Fibroblast of the aortic adventitia (primary cell): ENCODE results near the gene SPOP. TPM values are rescaled to one million over a fixed set of nuclear protein-coding genes. Genes with fewer than 3 reads are reported as not detected.
A peak's percentile ranks its signal among the peaks of the same experiment; 100 is the strongest.

Experiments
- DNase-seq: peaks from one replicate; pipeline ENCODE4 v3.0.0-alpha.2; 2010; ENCODE audit warnings: low read depth
- H3K4me3 ChIP-seq: 2 replicates; pipeline ENCODE4 v1.5.1; 2011; ENCODE audit warnings: low read depth, mild to moderate bottlenecking, control low read depth, low read length, moderate library complexity
- CTCF ChIP-seq: IDR thresholded peaks from 2 replicates; pipeline ENCODE4 v1.5.1; 2011; ENCODE audit warnings: mild to moderate bottlenecking, low read length, control low read depth, inconsistent platforms; ENCODE audit not compliant: insufficient read depth
- total RNA-seq: library from RNA; depleted of rRNA; stranded (reverse); fragments of >200 nt; gene quantifications from 2 replicates; pipeline ENCODE4 v1.2.3, GENCODE V29; 2012; ENCODE audit warnings: low replicate concordance

SPOP gene
- total RNA-seq, 1 donor = 46.1 TPM

- TF ChIP-seq CTCF = no peak
These were observed 17.9 kb upstream of the SPOP start for GRCh38 chr17:49695698-49696232.

GRCh38 chr17:49694847-49695697, 17.2 kb upstream of the SPOP start:
- peak; percentile 91 for TF ChIP-seq CTCF
- peak; percentile 45 for DNase-seq
- H3K4me3 ChIP-seq = no peak overlapping the region

More at GRCh38 chr17:49695698-49696232, 17.9 kb upstream of the SPOP start:
- no peak for DNase-seq
- H3K4me3 ChIP-seq = no peak overlapping the region

- no peak overlapping the region for H3K4me3 ChIP-seq
- DNase-seq = peak; percentile 6
- no peak for TF ChIP-seq CTCF
These were observed 14.9 kb upstream of the SPOP start for GRCh38 chr17:49692751-49693150.

GRCh38 chr17:49691677-49692191, 13.8 kb upstream of the SPOP start:
- no peak for DNase-seq
- no peak overlapping the region for H3K4me3 ChIP-seq
- no peak for TF ChIP-seq CTCF

GRCh38 chr17:49691086-49691676, 13.3 kb upstream of the SPOP start:
- peak; percentile 94 for DNase-seq
- TF ChIP-seq CTCF = no peak
- no peak overlapping the region for H3K4me3 ChIP-seq

GRCh38 chr17:49690256-49690655, 12.4 kb upstream of the SPOP start:
- no peak overlapping the region for H3K4me3 ChIP-seq
- no peak for DNase-seq
- TF ChIP-seq CTCF = no peak
